OCI-LY1 (cell line): ENCODE data around the gene DDIT4L.

Source experiments
- H2AFZ ChIP-seq: fragments of 200-600 bp; sonication (generic), shearing (Covaris generic); 2 replicates; pipeline ENCODE4 v1.6.0; 2014; ENCODE audit warnings: antibody characterized with exemption, mild to moderate bottlenecking, low read length
- H3F3A ChIP-seq: fragments of 200-600 bp; sonication (generic), shearing (Covaris generic); 2 replicates; pipeline ENCODE4 v1.6.0; 2014; ENCODE audit warnings: mild to moderate bottlenecking, antibody characterized with exemption, low read length, moderate library complexity; ENCODE audit not compliant: insufficient read depth
- H3K27ac ChIP-seq: fragments of 200-600 bp; sonication (generic); 2 replicates; pipeline ENCODE4 v1.5.1; 2014; ENCODE audit warnings: low read length, mixed run types, mild to moderate bottlenecking, low read depth; ENCODE audit not compliant: poor library complexity, severe bottlenecking
- H3K27me3 ChIP-seq: fragments of 200-600 bp; sonication (generic); 2 replicates; pipeline ENCODE4 v1.6.0; 2014; ENCODE audit warnings: antibody characterized with exemption, mild to moderate bottlenecking, low read length, moderate library complexity; ENCODE audit not compliant: insufficient read depth
- H3K36me3 ChIP-seq: fragments of 200-600 bp; sonication (generic); 2 replicates; pipeline ENCODE4 v1.6.1; 2014; ENCODE audit warnings: mild to moderate bottlenecking, antibody characterized with exemption, low read length, moderate library complexity, mixed read lengths; ENCODE audit not compliant: insufficient read depth
- H3K4me1 ChIP-seq: fragments of 200-600 bp; sonication (generic); 2 replicates; pipeline ENCODE4 v1.5.1; 2014; ENCODE audit warnings: mild to moderate bottlenecking, low read length, moderate library complexity; ENCODE audit not compliant: insufficient read depth, severe bottlenecking
- H3K4me2 ChIP-seq: fragments of 200-600 bp; sonication (generic), shearing (Covaris generic); 2 replicates; pipeline ENCODE4 v1.6.1; 2014; ENCODE audit warnings: low read length
- H3K4me3 ChIP-seq: fragments of 200-600 bp; sonication (generic); 2 replicates; pipeline ENCODE4 v1.5.1; 2014; ENCODE audit warnings: low read length, low read depth, mild to moderate bottlenecking, mixed read lengths; ENCODE audit not compliant: poor library complexity, severe bottlenecking
- H3K79me2 ChIP-seq: fragments of 200-600 bp; shearing (Covaris generic); 2 replicates; pipeline ENCODE4 v1.6.1; 2016; ENCODE audit warnings: mixed run types, low read length, mixed read lengths; ENCODE audit not compliant: insufficient read depth
- H3K9ac ChIP-seq: fragments of 200-600 bp; sonication (generic), shearing (Covaris generic); 2 replicates; pipeline ENCODE4 v1.6.1; 2014; ENCODE audit warnings: mild to moderate bottlenecking, low read length, mixed read lengths
- H3K9me2 ChIP-seq: fragments of 200-600 bp; sonication (generic), shearing (Covaris generic); 2 replicates; pipeline ENCODE4 v1.6.1; 2014; ENCODE audit warnings: low read depth, mild to moderate bottlenecking, low read length, mixed read lengths
- H3K9me3 ChIP-seq: fragments of 200-600 bp; shearing (Covaris generic); 2 replicates; pipeline ENCODE4 v1.6.1; 2014; ENCODE audit warnings: low read length, mixed read lengths
- H4K20me1 ChIP-seq: fragments of 200-600 bp; sonication (generic), shearing (Covaris generic); 2 replicates; pipeline ENCODE4 v1.6.0; 2016; ENCODE audit warnings: mild to moderate bottlenecking, low read length; ENCODE audit not compliant: insufficient read depth
- CTCF ChIP-seq: fragments of 200-600 bp; sonication (generic), shearing (Covaris generic); IDR thresholded peaks from 2 replicates; pipeline ENCODE4 v1.5.1; 2017; ENCODE audit warnings: mild to moderate bottlenecking, antibody characterized with exemption, low read length, moderate library complexity, mixed read lengths
- EZH2 ChIP-seq: fragments of 200-600 bp; sonication (generic), shearing (Covaris generic); IDR thresholded peaks from 2 replicates; pipeline ENCODE4 v1.8.0; 2017; ENCODE audit warnings: borderline replicate concordance, mixed run types, mild to moderate bottlenecking, antibody characterized with exemption, low read length, moderate library complexity, mixed read lengths

Gene DDIT4L

GRCh38 chr4:100190643-100191600, 654 bp upstream of the DDIT4L start:
- H3K9ac ChIP-seq: no peak overlapping the region

GRCh38 chr4:100188829-100189228, 1.4 kb downstream of the DDIT4L start:
- Histone ChIP-seq H3K27ac (no peak overlapping the region), H3K9me2 (no peaks in the 10 kb centered on the region), H3F3A (no peaks in the 10 kb centered on the region), H3K4me1 (no peaks in the 10 kb centered on the region), H3K36me3 (no peaks in the 10 kb centered on the region), H4K20me1 (no peaks in the 10 kb centered on the region), H3K9ac (no peak overlapping the region), H3K27me3 (no peaks in the 10 kb centered on the region), H2AFZ (no peak overlapping the region), H3K4me3 (no peak overlapping the region), H3K4me2 (no peak overlapping the region), H3K79me2 (no peaks in the 10 kb centered on the region), H3K9me3 (no peaks in the 10 kb centered on the region)
- TF ChIP-seq EZH2 (no peak), CTCF (no peak)

More at GRCh38 chr4:100190643-100191600, 654 bp upstream of the DDIT4L start:
- TF ChIP-seq CTCF: no peak
- TF ChIP-seq EZH2: no peak
- H3K9me3 ChIP-seq: no peaks in the 10 kb centered on the region
- no peak overlapping the region for H3K27ac ChIP-seq
- no peaks in the 10 kb centered on the region for H3K27me3 ChIP-seq
- no peaks in the 10 kb centered on the region for H3K9me2 ChIP-seq
- no peak overlapping the region for H2AFZ ChIP-seq
- H3K79me2 ChIP-seq: no peaks in the 10 kb centered on the region
- no peaks in the 10 kb centered on the region for H3K36me3 ChIP-seq
- H3K4me2 ChIP-seq: peak overlapping the region; percentile 40; the same call in 1 of the 2 replicates
- H4K20me1 ChIP-seq: no peaks in the 10 kb centered on the region
- no peaks in the 10 kb centered on the region for H3F3A ChIP-seq
- H3K4me3 ChIP-seq: peak overlapping the region; percentile 43
- H3K4me1 ChIP-seq: no peaks in the 10 kb centered on the region

GRCh38 chr4:100187781-100188180, 2.5 kb downstream of the DDIT4L start:
- no peak for TF ChIP-seq EZH2
- no peak for TF ChIP-seq CTCF
- Histone ChIP-seq H3K9me3 (no peaks in the 10 kb centered on the region), H3K4me1 (no peaks in the 10 kb centered on the region), H3K27ac (no peak overlapping the region), H3K9ac (no peak overlapping the region), H3F3A (no peaks in the 10 kb centered on the region), H4K20me1 (no peaks in the 10 kb centered on the region), H3K36me3 (no peaks in the 10 kb centered on the region), H3K4me3 (no peak overlapping the region), H3K27me3 (no peaks in the 10 kb centered on the region), H2AFZ (no peak overlapping the region), H3K79me2 (no peaks in the 10 kb centered on the region), H3K4me2 (no peak overlapping the region), H3K9me2 (no peaks in the 10 kb centered on the region)
